Endothelial cell of umbilical vein (primary cell): ENCODE data around the gene C9orf78.

Experiments
- EZH2 ChIP-seq: IDR thresholded peaks from 2 replicates; pipeline ENCODE4 v1.6.1; 2012; ENCODE audit warnings: borderline replicate concordance, low read depth, mild to moderate bottlenecking, moderate library complexity, low read length, inconsistent platforms; ENCODE audit not compliant: severe bottlenecking
- POLR2A ChIP-seq: IDR thresholded peaks from 2 replicates; pipeline ENCODE4 v1.6.1; 2012; ENCODE audit warnings: low read depth, mild to moderate bottlenecking, control low read depth, low read length
- POLR2AphosphoS5 ChIP-seq: IDR thresholded peaks from 2 replicates; pipeline ENCODE4 v1.6.1; 2012; ENCODE audit warnings: low read depth, mild to moderate bottlenecking, control low read depth, low read length, moderate library complexity; ENCODE audit not compliant: insufficient read depth
- TF ChIP-seq, protein P1 (sequence below), 2 donors: IDR thresholded peaks; 1 replicate in 1 of 2; 2 replicates in 1 of 2; pipeline ENCODE4 v1.5.1; 2011; ENCODE audit warnings: low read length in 2 of 2, mild to moderate bottlenecking in 2 of 2, moderate library complexity in 2 of 2, control low read depth in 1 of 2, inconsistent platforms in 1 of 2, low read depth in 1 of 2; ENCODE audit not compliant: insufficient read depth in 1 of 2; ENCODE audit errors: extremely low read depth in 1 of 2

DNA sequence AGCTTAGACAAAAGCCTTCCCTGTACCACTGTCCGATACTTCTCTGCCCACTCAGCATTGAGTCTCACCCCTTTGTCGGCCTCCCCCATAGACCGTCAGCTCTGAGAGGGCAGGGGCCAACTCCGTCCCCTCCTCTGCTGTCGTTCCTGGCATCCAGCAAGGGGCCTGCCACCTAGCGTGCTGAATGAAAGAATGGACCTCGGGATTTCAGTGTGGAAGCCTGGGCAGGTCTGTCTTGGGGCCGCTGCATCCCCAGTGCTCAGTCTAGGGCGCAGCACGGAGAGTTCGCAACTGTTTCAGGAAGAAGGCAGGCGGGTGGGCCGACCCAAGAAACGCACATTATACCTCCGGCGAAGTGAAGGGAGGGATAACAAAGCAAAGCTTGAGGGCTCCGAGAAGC is 33.6 kb downstream of the C9orf78 start:
- TF ChIP-seq, protein P1, sequence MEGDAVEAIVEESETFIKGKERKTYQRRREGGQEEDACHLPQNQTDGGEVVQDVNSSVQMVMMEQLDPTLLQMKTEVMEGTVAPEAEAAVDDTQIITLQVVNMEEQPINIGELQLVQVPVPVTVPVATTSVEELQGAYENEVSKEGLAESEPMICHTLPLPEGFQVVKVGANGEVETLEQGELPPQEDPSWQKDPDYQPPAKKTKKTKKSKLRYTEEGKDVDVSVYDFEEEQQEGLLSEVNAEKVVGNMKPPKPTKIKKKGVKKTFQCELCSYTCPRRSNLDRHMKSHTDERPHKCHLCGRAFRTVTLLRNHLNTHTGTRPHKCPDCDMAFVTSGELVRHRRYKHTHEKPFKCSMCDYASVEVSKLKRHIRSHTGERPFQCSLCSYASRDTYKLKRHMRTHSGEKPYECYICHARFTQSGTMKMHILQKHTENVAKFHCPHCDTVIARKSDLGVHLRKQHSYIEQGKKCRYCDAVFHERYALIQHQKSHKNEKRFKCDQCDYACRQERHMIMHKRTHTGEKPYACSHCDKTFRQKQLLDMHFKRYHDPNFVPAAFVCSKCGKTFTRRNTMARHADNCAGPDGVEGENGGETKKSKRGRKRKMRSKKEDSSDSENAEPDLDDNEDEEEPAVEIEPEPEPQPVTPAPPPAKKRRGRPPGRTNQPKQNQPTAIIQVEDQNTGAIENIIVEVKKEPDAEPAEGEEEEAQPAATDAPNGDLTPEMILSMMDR (IDR thresholded peaks at IDR 0.05; ENCODE audit: extremely low read depth in 1 of 2, insufficient read depth in 1 of 2, low read depth in 1 of 2, low read length in 2 of 2): no peak
- TF ChIP-seq EZH2 (no peak), POLR2AphosphoS5 (no peak), POLR2A (no peak)
